ENCODE data around the gene ZBTB3.
A peak's percentile ranks its signal among the peaks of the same experiment; 100 is the strongest.

DNA sequence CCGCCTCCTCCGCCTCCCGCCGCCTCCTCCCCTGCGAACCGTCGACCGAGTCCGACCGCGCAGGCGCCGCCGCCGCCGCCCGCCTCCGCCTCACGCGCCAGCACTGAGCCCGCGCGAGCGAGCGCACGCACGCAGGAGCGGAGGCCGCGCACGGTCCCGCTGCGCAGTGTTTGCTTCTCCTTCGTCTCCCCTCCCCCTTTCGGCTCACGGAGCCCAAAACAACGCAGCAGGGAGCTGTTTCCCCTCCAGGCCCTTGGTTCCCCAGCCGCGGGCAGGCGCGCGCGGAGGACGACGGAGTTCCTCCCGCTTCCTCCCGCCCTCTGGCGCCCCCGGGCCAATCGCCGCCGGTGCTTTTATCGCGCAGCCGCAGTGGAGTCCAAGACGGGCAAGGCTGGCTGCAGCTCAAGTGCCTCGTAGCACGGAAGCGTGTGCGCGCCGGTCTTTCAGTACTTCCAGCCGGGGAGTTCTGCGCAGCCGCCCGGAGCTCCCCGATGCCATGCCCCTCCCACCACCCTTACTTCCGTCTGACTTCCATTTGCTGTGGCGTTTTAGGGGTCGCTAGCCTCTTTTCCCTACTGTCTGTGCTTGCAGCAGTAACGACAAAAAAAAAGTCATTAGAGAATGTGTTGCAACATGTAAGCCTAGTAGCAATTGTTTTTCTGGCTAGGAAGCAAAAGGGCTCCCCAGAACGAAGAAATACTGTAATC is 26.6 kb downstream of the ZBTB3 start, which contains the start of gene HNRNPUL2:
- TF ChIP-seq, protein P1, sequence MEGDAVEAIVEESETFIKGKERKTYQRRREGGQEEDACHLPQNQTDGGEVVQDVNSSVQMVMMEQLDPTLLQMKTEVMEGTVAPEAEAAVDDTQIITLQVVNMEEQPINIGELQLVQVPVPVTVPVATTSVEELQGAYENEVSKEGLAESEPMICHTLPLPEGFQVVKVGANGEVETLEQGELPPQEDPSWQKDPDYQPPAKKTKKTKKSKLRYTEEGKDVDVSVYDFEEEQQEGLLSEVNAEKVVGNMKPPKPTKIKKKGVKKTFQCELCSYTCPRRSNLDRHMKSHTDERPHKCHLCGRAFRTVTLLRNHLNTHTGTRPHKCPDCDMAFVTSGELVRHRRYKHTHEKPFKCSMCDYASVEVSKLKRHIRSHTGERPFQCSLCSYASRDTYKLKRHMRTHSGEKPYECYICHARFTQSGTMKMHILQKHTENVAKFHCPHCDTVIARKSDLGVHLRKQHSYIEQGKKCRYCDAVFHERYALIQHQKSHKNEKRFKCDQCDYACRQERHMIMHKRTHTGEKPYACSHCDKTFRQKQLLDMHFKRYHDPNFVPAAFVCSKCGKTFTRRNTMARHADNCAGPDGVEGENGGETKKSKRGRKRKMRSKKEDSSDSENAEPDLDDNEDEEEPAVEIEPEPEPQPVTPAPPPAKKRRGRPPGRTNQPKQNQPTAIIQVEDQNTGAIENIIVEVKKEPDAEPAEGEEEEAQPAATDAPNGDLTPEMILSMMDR (IDR thresholded peaks at IDR 0.05) = no peak
- peak; percentile 89 for TF ChIP-seq POLR2AphosphoS5 (IDR thresholded peaks at IDR 0.05; ENCODE audit: low read depth, low read length)
